HG03135 (cell line): ENCODE data around the gene PTPRG.
"Not testable (repeated sequence)": the region's sequence is repeated elsewhere in the genome, so short reads cannot be mapped to it uniquely, and the experiment has no call there.

Experiments
- ATAC-seq: cut with Tn5 transposase; IDR thresholded peaks from one replicate; pipeline ENCODE4 v1.9.1; 2021; ENCODE audit warnings: mild to moderate bottlenecking, moderate library complexity; ENCODE audit not compliant: unreplicated experiment

Gene PTPRG

DNA sequence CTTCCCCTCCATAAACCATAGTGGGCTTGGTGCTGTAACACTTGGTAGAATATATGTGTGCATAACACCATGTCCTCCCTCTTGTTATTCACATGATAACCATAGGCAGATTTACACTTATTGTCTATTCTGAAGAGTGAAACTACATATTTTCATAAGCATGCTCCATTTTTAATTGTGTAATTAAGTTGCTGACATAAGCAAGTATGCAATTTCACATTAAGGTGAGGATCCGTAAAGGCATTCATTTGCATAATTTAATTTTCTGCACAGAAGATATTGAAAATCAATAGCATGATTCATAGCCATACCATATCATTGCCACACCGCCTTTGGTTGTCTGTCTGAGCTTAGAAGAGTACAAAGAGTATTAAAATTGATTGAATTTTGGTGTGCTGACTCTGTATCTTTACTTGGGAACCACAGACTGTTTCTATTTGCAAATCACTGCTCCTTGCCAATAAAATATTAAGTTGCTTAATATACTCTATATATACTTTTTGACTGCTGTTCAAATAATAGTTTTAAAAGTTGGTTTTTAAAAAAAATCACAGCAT, 182.4 kb downstream of the PTPRG start:
- no peak for ATAC-seq

DNA sequence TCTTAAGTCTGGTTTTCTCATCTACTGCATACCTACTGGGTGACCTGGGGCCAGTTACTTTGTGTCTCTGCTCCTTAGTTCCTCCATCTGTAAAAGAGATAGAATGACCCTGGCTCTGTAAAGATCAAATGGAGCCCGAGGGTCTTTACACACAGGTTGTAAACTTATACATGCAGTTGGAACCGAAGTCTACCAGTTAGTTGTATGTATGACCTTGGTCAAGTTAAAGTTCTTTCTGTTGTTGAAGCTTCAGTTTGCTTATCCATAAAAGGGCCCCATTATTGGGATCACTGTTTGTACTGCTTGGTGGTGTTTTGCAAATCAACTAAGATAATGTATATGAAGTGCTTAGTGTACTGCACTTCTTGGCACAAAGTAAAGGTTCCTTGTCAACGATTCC, 186.9 kb downstream of the PTPRG start:
- ATAC-seq: no peak

- ATAC-seq: no peak
Observed at GRCh38 chr3:61750766-61751165, 189.4 kb downstream of the PTPRG start.

- ATAC-seq: no peak
Observed at GRCh38 chr3:61758839-61759238, 197.5 kb downstream of the PTPRG start.

- ATAC-seq: not testable (repeated sequence)
Observed at GRCh38 chr3:61760783-61761182, 199.4 kb downstream of the PTPRG start.

DNA sequence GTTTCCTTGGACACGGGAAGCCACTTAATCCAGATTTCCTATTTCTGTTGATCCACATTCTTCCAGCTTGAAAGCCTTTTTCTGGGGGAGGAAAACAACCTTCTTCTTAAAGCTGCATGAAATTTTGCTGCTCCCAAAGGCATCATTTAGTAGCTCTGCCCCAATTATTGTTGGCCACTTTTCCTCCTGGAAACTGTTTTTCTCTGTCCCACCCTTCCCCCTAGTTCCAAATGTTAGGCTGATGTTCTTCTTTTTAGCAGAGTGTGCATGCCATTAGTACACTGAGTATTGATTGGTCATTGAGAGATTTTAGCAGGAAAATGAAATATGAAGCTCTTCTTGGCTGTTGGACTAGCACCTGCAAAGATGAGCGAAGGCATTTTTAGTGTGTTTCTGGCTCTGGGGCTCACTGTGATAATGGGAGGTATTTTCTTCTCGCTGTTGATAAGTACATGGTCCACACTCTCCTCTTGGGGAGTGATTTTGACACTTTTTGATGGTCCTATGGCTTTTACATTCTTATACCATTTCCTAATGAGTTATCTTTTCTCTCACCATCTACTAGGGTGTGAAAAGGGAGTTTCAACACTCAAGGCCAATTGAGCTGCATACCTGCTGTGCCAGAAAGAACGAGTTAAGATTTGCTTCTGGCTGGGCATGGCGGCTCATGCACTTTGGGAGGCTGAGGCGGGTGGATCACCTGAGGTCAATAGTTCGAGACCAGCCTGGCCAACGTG, 200.5 kb downstream of the PTPRG start:
- no peak for ATAC-seq

DNA sequence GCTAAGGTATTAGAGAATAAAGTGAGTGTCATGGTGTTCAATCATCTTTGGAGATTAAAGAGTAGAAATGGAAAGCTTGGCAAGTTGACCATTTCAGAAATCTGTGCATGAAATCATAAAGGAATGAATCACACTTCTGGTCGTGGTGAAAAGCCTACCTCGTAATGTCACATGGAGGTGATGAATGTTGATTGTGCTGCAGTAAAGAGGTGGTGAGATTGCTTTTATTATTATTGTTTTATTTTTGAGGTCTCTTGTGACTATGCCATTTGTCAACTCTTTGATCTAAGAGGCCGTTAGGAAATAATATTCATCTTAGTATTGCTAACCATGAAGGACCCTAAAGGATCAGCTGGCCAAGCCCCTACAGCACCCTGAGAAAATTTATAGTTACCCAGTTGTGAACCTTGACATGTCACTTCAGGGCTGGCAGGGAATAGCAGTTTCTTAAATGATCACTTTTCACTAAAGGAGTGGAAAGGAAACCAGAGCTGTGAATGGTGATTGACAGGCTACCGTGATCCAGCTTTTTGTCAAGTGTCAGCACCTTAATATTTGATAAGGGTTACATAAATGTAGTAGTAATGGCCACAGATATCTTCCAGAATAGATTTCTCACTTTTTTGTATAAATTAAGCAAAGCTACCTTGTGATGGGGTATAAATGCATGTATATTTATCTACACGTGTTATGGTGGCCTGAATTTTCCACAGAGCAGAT, 203.9 kb downstream of the PTPRG start:
- ATAC-seq: no peak

DNA sequence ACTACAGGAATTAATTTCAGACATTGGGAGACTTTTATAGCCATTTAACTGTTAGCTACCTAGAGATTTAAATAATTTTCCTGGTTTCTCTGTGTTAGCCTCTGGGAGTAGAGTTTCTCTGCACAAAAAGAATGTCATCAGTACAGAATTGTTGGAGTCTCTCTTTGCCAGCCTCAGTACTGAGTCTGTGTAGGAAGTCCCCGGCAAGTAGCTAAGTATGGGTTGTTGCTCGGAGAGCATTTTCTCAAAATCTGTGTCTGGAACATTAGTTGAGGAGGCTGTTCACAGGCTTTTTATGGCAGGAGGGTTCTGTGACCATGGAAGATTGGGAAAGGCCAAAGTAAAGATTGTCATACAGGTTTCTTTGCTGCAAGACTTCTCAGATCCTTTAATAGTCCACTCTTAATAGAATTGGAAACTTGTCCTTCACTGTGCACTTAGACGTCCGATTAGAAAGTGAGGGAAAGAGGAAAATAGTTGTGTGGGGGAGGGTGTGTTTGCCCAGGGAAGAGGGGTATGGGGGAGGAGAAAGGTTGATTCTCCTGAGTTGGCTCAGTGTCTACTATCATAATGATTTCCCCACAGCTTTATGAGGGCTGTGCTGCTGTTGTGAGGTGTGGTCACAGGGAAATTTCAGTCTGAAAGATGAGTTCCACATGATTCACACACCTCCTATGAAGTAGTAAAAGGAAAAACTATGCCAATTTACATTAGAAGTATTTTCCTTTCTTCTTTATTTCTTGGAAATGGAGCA, 207.1 kb downstream of the PTPRG start:
- ATAC-seq: no peak

- ATAC-seq: no peak
Observed at GRCh38 chr3:61769266-61769990, 208.1 kb downstream of the PTPRG start.

- ATAC-seq: no peak
Observed at GRCh38 chr3:61771976-61772375, 210.6 kb downstream of the PTPRG start.

DNA sequence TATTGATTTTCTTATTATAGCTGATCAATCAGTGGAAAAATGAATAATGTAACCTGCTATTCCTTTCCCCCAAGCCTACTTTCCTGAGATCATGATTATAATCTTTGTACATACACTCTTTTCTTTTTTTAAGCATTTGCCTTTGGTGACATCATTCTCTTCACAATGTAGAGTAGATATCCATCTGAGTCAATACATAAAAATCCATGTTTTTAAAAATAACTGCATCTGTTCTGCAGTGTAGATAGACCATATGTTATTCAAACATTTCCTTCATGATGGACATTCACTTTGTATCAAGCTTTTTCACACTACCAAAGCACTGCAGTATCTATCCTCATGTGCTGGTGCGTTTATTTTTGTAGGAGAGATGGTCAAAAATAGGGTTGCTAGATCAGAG, 211.1 kb downstream of the PTPRG start:
- no peak for ATAC-seq

GRCh38 chr3:61774279-61774890, 213.0 kb downstream of the PTPRG start:
- no peak for ATAC-seq

DNA sequence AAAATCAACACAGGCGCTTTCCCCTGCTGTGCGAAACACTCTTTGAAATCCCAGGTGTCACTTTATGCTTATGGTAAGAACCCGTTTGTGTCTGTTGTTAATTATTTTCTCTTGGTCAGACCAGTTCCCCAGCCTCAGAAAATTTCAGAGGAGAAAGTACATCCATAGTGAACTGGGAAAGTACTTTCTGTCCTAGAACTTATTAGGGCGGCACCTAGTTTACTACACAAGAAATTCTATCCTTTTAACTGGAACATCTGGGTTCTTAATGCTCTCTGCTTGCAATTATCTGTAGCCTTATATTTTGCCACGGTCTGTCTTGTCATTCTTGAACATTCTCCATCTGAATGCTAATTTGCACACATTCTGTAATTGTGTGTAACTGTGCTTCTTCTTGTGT, 215.0 kb downstream of the PTPRG start:
- no peak for ATAC-seq

GRCh38 chr3:61777483-61777882, 216.1 kb downstream of the PTPRG start:
- no peak for ATAC-seq

DNA sequence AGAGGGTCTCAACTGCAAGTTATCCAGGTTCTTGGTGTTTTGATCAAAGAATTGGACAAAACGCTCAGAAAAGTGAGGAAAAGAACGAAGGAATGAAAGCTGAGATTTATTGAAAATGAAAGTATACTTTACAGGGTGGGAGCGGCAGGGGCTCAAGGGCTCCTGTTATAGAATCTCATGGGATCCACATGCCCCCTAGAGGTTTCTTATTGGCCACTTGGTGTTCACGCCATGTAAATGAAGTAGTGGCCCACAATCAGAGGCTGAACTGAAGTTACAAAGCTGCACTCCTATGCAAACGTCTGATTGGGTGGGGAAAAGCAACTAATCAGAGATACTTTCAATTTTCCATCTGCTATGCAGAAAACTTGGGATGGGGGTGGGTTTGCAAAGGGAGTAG, 216.7 kb downstream of the PTPRG start:
- no peak for ATAC-seq

DNA sequence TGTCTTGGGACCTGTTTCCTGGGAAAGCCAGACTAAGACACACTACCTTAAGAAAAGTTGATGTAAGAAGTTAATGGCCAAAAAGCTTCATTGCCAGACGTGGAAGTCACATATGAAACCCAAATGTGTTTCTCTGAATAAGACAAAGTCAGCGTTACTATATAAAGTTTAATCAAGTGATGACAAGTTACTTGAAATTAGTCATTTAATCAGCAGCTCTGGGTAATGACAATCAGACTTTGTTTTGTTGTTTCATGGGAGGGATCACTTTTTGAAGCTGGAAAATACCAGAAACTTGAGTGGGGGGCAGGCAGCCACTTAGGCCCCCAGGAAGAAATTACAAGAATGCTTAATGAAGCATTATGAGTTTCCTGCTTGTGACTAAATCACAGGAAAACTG, 218.6 kb downstream of the PTPRG start:
- no peak for ATAC-seq

DNA sequence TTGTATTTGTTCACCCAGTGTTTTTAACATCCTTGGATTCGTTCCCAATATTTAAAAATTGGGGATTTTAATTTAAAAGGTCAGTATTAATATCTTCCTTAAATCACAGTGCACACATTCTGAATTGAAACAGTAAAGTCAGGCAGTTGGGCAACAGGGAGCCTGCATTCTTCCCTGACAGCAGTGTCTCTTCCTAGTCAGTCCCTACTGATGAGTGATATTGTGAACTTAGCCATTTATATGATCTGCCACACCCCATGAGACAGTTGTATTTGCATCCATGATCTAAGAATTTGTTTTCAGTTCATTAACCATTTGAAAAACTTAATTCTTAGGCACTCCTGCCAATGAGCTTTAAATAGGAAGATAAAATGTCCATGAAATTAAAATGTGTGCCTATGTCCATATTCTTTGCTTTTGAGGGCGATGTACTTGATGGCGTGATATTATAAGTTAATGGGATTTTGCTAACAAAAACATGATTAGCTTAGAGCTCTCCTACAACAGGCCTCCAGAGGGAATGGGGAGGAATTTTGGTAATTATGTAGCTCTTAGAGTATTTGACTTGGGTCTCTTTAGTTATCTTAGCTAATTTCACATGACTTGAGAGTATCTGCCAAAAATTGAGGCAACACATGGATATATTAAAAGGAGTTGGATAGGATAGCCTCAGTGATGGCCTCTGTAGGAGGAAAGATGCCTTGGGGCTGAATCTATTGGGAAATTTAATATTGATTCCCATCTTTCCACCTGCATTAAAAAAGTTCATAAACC, 219.3 kb downstream of the PTPRG start:
- no peak for ATAC-seq

- no peak for ATAC-seq
Observed at GRCh38 chr3:61783993-61784718, 222.8 kb downstream of the PTPRG start.
